Thoracic aorta (tissue), 2 donors: ENCODE data around the gene OGFOD1. TPM values are rescaled to one million over a fixed set of nuclear protein-coding genes. Genes with fewer than 3 reads are reported as not detected.
"Not testable (repeated sequence)": the region's sequence is repeated elsewhere in the genome, so short reads cannot be mapped to it uniquely, and the experiment has no call there.

Source experiments
- ATAC-seq: fragments of 150-250 bp; one replicate; pipeline ENCODE4 v1.8.0; 2017; ENCODE audit warnings: low read depth; ENCODE audit not compliant: insufficient number of reproducible peaks, low FRiP score
- DNase-seq: peaks from one replicate; pipeline ENCODE4 v3.0.0-alpha.2; 2020; ENCODE audit warnings: low spot score
- H3K27ac ChIP-seq, 2 donors: fragments of 200-600 bp; sonication (generic); 1 replicate in 1 of 2; 2 replicates in 1 of 2; pipeline ENCODE4 v1.5.1; 2016; ENCODE audit warnings: mild to moderate bottlenecking in 2 of 2, moderate library complexity in 2 of 2
- H3K27me3 ChIP-seq: fragments of 200-600 bp; sonication (generic); replicated peaks from 2 replicates; pipeline ENCODE4 v1.6.0; 2016; ENCODE audit warnings: mild to moderate bottlenecking; ENCODE audit not compliant: insufficient read depth
- H3K36me3 ChIP-seq: fragments of 200-600 bp; sonication (generic); one replicate; pipeline ENCODE4 v1.5.1; 2016
- H3K4me1 ChIP-seq, 2 donors: fragments of 200-600 bp; sonication (generic); 1 replicate in 1 of 2; 2 replicates in 1 of 2; pipeline versions ENCODE4 v1.5.1 to v1.6.0; 2016; ENCODE audit warnings: low read depth in 2 of 2, mild to moderate bottlenecking in 1 of 2; ENCODE audit not compliant: control insufficient read depth in 1 of 2
- H3K4me3 ChIP-seq: fragments of 200-600 bp; sonication (generic); 2 replicates; pipeline ENCODE4 v1.5.1; 2016; ENCODE audit warnings: mild to moderate bottlenecking
- H3K9me3 ChIP-seq: fragments of 200-600 bp; sonication (generic); 2 replicates; pipeline ENCODE4 v1.5.1; 2016
- CTCF ChIP-seq: fragments of 200-600 bp; sonication (generic); IDR thresholded peaks from one replicate; pipeline ENCODE4 v1.5.1; 2019; ENCODE audit warnings: antibody characterized with exemption
- total RNA-seq, 2 donors: library from RNA; depleted of rRNA; stranded (reverse); fragments of >200 nt; gene quantifications; one replicate each; pipeline versions ENCODE4 v1.1.0 to v1.2.3, GENCODE V29; 2016

The OGFOD1 gene
- total RNA-seq, 2 donors from 2014 or later: 43.3 to 71.7 TPM

GRCh38 chr16:56488035-56488434 is 36.7 kb downstream of the OGFOD1 start:
- DNase-seq (no peak), ATAC-seq (no peak)
- H3K4me1 ChIP-seq: no peaks in the 10 kb centered on the region
- H3K9me3 ChIP-seq: no peaks in the 10 kb centered on the region
- H3K4me3 ChIP-seq: no peak overlapping the region
- H3K27me3 ChIP-seq: no peaks in the 10 kb centered on the region
- peaks cover 18% of the 10 kb centered on the region for H3K36me3 ChIP-seq
- TF ChIP-seq CTCF: no peak
- no peak overlapping the region for H3K27ac ChIP-seq

- not testable (repeated sequence) for H3K9me3 ChIP-seq, H3K27ac ChIP-seq, H3K27me3 ChIP-seq, H3K4me3 ChIP-seq, ATAC-seq, DNase-seq, H3K4me1 ChIP-seq
- H3K36me3 ChIP-seq: peaks cover 19% of the 10 kb centered on the region
Measured at GRCh38 chr16:56488868-56489267, 37.5 kb downstream of the OGFOD1 start.

- DNase-seq: no peak
- Histone ChIP-seq H3K27me3 (no peaks in the 10 kb centered on the region), H3K4me3 (no peak overlapping the region), H3K36me3 (peaks cover 9% of the 10 kb centered on the region), H3K4me1 (no peaks in the 10 kb centered on the region), H3K27ac (no peak overlapping the region), H3K9me3 (no peaks in the 10 kb centered on the region)
- ATAC-seq: no peak
- no peak for TF ChIP-seq CTCF
Measured at GRCh38 chr16:56491657-56492261, 40.4 kb downstream of the OGFOD1 start.

GRCh38 chr16:56493126-56493525 is 41.8 kb downstream of the OGFOD1 start:
- TF ChIP-seq CTCF: no peak

GRCh38 chr16:56493815-56494214 is 42.5 kb downstream of the OGFOD1 start:
- H3K4me3 ChIP-seq: no peak overlapping the region
- no peaks in the 10 kb centered on the region for H3K9me3 ChIP-seq
- H3K27me3 ChIP-seq: no peaks in the 10 kb centered on the region
- no peak for ATAC-seq
- TF ChIP-seq CTCF: no peak
- no peaks in the 10 kb centered on the region for H3K4me1 ChIP-seq
- no peak overlapping the region for H3K27ac ChIP-seq
- DNase-seq: no peak
- H3K36me3 ChIP-seq: peaks cover 27% of the 10 kb centered on the region

More at GRCh38 chr16:56493126-56493525, 41.8 kb downstream of the OGFOD1 start:
- H3K27ac ChIP-seq: no peak overlapping the region
- no peaks in the 10 kb centered on the region for H3K4me1 ChIP-seq
- peaks cover 20% of the 10 kb centered on the region for H3K36me3 ChIP-seq
- H3K9me3 ChIP-seq: no peaks in the 10 kb centered on the region
- ATAC-seq: no peak
- no peaks in the 10 kb centered on the region for H3K27me3 ChIP-seq
- no peak overlapping the region for H3K4me3 ChIP-seq
- DNase-seq: no peak

GRCh38 chr16:56505181-56505580 is 53.8 kb downstream of the OGFOD1 start:
- Histone ChIP-seq H3K9me3 (no peaks in the 10 kb centered on the region), H3K4me1 (peaks cover 6 to 12% of the 10 kb centered on the region in 2 donors), H3K36me3 (peaks cover 49% of the 10 kb centered on the region), H3K27ac (no peak overlapping the region), H3K4me3 (no peak overlapping the region), H3K27me3 (no peaks in the 10 kb centered on the region)
- no peak for ATAC-seq
- no peak for DNase-seq
- TF ChIP-seq CTCF: no peak
